ENCODE results near the gene MOBP.
A peak's percentile ranks its signal among the peaks of the same experiment; 100 is the strongest.

Gene MOBP

DNA sequence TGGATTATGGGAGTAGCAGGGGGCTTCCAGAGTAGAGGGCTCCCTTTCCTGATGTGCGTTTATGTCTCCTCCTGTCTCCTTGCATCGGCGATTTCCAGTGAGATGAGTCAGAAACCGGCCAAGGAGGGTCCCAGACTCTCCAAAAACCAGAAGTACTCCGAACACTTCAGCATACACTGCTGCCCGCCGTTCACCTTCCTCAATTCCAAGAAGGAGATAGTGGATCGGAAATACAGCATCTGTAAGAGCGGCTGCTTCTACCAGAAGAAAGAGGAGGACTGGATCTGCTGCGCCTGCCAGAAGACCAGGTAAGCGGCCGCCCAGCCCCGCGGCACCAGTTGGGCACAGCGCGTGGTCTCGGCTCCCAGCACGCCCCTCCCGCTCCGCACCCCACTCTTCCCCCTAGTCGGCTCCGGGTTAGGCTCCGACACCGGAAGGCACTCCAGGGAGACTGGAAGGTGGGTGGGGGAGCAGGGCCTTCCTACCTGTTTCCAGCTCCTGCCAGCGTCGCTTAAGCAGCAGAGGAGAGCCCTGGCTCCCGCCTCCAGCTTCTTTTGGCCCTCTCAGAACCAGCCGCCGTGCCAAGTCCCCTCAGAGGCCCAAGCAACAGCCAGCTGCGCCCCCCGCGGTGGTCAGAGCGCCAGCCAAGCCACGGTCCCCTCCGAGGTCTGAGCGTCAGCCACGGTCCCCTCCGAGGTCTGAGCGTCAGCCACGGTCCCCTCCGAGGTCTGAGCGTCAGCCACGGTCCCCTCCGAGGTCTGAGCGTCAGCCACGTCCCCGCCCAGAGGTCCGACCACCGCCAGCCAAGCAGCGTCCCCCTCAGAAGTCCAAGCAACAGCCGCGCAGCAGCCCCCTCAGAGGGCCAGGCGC is 34.7 kb downstream of the MOBP start:
- no peak for FAIRE-seq

DNA sequence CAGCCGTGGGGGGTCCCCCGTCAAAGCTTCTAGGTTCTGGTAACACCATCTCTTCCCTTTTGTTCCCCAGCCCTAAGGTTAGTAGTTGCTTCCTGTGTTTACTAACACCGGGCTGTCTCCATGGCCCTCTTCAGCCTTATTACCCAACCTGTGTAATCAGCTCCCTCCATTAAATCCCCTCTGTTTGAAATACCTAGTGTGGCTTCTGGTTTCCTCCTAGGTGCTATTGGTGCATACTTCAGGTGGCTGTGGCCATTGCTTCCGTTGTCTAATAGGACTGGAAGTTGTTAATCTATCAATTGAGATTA is 35.3 kb downstream of the MOBP start:
- FAIRE-seq: no peak

DNA sequence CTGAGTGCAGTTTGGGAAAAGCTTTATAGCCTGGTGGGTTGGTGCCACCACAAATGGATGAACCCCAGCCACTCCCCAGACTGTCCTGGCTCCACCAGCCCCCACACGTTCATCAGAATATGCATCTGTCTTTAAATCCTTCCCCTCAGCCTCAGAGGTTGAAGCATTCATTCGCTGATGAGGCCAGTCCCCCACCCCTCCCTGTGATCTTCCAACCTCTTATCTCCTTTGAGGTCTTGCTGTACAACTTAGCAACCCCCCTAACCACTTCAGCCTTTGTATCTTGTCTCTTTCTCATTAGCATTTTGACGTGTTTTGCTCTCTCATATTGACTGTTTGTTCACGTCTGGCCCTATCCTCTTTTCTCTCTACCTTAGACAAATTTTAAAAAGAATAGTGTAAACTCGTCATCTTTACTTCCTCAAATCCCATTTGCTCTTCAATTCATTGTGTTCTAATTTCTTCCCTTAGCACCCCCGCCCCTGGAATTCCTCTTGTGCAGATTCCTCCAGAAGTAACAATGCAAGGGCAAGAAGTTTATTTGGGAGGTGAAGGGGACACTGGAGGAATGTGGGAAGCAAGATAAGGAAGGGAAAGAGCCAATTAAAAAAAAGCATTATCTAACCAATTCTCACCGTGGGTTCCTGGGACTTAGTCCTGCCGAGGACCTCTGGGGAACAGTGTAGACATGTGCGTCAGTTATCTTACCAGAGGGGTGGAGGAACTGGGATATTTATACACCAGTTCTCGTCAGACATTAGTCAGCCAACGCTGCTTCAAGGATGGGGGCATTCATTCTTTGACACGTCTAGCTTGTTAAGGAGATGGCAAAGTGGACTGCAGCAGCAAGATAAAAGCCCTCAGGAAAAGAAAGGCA is 38.6 kb downstream of the MOBP start:
- no peak for FAIRE-seq

DNA sequence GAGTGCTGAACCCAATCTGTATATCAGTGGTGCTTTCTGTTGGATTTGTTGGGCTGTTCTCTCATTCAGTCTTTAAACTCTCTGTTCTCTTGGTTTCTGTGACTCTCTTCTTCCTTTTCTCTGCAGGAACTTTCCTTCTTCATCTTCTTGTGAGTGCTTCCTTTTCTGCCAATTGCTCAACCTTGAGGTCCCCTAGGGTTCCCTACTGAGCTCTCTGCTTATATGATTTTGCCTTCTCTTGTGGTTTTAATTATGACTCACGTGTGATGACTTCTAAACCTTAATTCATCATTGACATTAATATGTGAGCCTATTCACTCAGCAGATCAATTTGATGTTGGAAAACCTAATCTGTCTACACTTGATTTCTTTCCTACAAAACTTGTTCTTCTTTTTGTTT is 39.4 kb downstream of the MOBP start:
- no peak for FAIRE-seq

DNA sequence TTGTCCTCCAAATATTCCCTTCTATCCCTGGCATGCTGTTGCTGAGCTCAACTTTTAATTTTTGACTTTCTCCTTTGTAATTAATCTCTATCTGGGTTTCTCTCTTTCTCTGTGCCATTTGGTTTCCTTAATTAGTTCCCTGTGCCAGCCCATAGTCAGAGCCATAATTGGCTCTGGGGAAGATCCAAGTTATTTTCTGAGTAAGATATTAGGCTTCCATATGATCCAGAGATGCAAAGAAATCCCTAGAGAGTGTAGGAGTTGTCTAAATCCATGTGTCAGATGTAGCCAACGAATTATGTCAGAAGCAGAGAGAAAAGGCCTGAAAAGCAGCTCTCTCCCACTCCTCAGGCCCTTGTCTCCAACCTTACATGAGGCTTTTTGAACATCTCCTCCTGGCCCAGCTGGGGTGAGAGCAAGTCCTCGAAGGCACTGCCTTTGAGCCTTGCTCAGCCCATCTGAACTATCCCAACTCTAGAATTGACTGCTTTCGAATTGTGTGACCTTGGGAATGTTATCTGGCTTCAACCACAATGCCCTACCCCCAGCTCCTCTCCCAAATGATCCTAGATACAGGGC is 46.4 kb downstream of the MOBP start:
- no peak for FAIRE-seq

DNA sequence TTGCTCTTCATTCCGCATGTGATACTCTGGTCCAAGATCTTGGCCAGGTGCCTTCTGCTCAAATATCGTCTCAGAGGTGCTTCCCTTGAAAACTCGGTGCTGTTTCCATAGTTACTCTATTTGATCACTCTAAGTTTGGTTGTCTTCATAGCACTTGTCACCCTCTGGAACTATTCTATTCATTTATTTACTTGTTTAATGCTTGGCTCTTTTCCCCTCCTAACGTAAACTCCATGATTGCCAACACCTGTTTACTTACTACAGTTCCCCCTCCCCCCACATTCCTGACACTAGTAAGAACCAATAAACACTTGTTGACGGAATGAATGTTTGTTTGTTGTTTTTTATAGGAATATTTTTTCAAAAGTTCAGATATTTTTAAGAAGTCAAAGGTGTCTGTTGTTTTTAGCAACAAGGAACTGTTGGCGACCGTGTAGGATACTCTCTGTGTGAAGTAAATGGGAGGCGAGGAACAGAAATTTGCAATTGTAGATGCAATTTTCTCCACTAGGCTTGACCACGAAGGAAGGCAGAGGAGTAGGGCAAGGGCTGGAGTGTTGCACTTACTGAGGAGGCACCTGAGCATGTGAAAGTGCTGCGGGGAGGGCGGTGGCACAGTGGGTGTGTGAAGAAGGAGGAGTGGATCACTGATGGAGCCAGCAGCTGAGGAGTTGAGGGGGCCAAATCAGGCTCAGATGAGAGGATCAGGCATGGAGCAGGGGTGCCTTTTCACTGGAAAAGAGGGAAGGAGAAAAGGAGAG is 48.4 kb downstream of the MOBP start:
- FAIRE-seq: no peak

DNA sequence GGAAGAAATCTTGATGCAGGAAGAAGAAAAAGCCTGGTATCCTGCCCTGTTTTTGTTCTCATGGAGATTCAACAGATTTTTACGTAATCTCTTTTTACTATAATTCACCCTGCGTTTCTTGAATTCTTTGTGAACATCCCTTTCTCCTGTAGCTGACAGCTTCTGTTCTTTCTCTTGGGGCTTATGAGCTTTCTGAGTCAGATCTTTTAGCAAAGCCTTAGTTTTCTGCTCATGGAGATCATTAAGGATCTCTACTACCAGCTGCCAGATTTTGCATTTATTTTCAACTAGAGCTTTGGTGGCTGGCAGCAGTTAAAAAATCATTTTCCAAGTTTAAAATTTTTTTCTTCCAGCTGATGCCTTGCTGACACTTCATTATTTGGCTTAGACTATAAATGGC is 51.6 kb downstream of the MOBP start:
- FAIRE-seq: no peak

DNA sequence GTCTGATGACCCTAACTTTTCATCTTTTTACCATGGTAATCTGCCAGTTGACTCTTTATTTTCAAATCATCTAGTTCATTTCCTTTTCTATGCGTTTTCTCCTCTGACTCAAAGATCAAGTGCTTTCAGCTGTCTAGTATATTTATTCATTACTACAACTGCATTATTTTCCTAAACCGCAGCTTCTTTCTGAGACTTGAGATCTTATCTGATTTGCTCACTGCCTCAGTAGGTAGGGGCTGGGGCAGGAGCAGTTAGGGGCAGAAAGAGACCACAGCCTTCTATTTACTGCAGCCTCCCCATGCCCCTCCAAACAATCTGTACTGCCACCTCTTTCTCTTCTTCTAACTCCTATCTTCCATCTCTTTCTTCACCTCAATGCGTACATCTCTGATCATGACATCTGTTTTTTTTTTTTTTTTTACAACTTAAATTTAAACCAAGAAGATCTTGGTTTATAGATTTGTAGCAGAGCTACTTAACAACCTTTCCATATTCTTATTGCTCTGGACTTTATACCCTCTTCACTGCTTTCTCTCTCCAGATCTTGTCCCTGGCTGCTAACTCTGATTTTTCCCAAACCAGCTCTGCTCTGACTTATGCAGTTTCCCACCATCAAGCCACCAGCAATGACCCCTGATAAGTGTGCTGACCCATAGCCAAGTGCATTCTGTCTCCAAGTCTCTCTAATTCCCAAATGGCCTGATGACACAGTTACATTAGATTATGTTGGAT is 52.2 kb downstream of the MOBP start:
- FAIRE-seq: no peak

DNA sequence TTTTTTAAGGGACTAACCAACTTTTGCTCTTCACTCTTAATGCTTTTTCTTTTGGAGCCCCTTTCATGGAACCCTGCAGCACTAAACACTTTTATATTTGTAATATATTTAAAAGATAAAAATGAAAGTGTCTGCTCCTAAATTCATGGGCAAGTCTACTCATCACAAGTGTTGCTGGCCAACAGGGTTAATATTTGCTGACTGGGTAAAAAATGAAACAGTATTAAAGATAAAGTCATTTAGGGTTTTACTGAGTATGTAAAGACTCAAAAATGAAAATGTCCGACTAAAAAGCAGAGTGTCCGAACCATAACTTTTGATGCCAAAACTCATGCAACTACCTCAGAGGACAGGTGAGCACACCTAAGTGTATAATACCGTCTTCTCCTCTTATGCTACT is 54.0 kb downstream of the MOBP start:
- no peak for FAIRE-seq

DNA sequence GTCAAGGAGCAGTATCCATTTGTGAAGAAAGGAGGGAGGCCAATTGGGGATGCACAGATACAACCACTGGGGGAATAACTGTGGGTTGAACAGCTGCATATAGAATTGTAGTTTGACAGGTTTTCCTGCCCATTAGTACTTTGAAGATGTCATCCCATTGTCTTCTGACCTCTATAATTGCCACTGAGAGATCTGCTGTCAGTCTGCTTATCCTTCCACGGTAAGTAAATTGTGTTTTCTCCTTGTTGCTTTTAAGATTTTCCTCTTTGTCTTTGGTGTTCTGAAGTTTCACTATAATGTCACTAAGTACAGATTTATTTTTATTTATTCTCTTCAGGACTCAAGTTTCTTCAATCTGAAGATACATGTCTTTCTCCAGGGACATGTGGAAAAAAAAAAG is 56.6 kb downstream of the MOBP start:
- no peak for FAIRE-seq

DNA sequence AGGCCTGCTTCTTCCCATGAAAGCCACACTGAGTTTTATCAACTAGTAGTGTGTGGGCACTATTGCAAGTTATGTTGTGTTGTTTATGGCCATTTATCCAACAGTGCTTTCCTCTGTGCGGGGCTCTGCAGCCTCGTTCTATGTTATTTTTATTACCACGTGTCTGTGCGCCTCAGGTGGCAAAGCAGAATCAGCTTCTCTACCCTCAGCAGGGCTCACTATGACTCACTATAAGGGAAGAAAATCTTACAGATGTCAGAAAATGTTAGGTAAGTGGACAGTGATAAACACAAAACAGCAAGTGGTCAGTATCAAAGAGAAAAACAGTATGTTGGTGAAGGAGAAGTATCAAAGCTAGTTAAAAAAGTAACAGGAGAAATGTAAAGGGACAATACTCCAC is 61.4 kb downstream of the MOBP start:
- no peak for FAIRE-seq

DNA sequence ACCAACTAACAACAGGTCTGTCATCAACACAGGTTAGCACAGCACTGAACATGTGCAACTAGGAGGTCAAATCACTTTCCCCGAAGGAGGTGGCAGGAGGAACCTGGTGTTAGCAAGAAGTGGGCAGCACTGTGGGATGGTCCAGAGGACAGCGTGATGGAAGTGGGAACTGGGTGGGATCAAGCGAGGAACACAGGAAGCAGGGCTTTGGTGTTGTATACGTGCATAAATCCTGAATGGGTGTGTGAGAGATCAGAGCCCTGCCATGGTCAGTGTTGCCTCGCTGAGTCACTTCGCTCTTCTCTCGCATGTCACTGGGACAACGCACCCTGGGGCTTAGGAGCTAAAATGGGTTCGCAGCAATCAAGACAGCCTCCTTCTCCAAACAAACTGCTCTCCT is 62.1 kb downstream of the MOBP start:
- FAIRE-seq: no peak

DNA sequence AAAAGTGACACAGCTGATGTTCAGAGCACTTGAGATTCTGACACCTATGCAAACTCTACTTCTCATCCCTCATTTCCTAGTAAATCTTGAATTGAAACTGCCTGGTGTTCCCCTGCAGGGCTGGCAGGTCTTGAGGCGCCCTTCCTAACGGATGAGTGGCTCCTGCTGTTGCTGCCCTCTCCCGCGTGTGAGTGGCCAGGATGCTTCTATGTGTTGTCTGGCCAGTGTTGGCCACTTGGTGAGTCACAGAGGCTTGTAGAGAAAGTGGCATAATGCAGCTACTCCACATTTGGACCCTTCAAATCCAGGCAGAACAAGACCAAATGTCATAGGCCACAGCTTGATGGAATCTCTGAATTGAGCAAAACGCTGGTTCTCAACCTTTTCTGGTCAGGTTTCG is 63.6 kb downstream of the MOBP start:
- FAIRE-seq: no peak

DNA sequence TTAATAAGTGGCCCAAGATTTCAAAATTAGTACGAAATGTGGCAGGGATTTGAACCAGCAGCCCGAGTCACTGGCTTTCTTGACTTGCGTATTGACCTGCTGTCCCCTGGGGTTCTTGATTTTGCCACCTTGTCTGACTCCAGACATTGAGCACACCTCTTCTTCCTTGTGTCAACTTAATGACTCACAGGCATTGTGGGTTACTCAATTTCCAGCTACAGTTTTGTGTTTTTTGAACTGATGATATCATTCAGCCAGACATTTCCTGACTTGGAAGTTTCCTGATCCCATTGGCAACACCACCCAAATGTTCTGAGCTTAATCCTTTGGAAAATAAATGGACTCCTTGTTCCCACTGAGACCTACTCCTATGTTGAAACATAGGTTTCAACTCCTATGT is 64.2 kb downstream of the MOBP start:
- no peak for FAIRE-seq

DNA sequence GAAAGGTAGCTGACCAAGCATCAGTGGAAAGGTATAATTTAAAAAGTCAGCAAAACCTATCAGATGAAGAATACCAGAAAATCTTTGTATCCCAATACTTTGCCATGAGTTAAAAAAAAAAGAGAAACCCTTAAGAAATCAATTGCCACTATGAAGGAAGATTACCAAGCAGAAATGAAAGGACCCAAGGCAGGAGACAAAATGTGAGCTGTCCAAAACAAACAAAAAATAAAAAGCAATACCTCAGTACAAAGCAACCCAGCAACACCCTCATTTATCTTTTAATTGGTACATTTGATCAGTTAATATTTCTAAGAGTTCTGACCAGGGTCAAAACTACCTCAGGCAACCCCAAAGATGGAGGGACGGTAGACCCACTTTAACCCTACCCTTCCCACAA is 65.3 kb downstream of the MOBP start:
- no peak for FAIRE-seq

DNA sequence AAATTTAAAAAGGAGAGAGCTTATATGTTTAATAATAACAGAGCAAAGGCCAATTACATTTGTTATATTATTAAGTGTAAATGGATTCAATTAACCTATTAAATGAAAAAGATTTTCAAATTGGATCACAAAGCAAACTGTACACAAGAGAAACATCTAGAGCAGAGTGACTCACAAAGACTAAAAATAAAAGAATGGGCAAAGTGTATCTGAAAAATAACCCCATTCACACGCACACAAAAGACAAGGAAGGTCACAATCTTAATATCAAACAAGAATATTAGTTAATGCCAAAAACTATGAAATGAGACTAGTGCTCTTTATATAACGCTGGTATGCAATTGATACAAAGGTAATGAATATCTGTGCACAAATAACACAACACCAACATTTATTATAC is 65.7 kb downstream of the MOBP start:
- FAIRE-seq: no peak

DNA sequence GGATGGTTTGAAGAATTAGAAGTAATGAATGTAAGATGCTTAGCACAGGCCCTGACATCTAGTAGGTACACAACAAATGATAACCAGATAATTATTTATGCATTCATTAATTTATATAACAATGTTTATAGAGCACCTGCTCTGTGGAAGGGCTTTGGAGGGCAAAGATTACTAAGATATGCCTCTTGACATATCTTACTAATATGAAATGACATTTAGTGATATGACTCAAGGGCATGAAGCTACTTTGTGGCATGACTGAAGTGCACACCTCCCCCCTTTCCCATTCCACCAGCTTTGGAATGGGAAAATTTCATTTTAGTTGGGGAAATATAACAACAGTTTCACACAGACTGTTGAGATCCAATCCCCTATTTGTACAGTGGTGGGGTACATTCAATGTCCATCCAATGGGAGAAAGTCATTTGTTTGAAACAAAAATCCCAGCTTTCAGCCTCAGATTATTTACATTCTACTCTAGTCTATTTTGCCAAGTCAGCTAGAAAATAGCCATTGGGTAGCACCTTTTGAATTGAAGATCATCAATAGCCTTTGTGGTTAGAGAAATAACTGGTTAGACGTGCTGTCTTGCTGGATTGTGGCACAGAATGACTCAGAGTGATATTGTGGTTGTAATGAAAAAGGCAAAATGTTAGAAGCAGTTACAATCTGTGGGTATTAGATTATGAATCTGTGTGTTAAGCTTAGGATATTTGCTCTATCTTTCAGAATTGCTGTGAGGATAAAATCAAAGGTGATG is 72.9 kb downstream of the MOBP start:
- no peak for FAIRE-seq

DNA sequence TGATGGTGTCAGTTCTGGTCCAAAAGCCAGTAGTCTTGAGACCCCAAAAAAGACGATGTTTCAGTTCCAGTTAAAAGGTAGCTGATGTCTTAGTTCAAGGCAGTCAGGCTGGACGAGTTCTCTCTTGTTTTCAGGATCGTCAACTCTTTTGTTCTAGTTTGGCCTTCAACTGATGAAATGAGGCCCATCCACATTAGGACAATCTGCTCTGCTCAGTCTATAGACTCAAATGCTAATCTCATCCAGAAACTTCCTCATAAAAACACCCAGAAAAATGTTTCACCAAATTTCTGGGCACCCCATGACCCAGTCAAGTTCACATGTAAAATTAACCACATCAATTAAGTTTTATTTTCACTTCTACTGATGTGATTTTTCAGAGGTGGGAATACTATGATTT is 74.0 kb downstream of the MOBP start:
- FAIRE-seq: no peak

DNA sequence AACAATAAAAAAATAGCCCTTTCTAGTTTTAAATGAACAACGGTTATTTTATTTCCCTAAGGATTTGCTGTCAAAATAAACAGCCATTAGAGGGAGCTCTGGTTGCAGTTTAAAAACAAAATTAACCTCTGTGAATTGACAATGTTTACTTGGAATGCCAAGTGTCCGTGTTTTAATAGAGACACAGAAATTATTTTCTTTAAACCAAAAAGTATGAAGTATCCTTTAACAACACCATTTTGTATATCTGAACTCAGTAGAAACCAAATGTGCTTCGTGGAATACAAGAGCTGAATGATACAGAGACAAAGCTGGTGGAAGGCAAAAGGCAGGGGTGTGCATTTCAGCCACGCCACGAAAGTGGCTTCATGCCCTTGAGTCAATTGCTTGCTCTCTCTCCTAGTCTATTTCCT is 74.4 kb downstream of the MOBP start:
- peak; percentile 76 for FAIRE-seq

DNA sequence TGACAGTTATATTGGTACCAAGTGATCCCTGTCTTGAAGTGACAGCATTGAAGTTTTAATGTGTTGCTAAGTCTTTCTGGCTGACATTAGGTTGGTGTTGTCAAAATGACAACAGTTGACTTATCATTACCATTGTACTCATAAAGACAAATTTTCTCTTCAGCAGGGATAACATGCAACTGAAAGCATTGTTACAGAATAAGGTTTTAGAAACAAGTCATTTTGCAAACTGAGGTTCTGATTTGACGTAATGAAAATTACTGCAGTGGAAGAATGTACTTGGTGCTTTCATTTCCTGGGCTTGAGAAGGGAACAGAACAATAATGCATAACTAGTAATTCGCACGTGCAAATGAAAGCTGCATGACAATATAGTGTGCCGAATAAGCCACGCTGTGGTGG is 75.1 kb downstream of the MOBP start:
- FAIRE-seq: no peak

DNA sequence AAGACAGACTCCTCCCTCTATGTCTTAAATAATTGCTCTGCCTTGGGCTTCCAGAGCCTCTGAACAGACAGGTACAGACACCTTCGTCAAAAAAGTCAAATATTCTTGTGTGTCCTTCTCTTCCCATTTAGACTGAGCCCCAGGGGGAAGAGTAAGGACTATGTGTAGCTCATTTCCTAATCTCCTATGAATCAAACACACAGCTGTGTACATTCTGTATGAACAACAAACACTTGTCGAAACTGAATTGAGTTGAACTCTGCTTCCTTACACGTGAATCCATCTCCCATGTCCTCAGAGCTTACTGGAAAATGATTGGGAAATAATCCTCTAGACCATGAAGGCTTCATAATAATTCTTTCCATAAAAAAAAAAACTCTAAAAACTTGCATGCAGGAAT is 80.8 kb downstream of the MOBP start:
- no peak for FAIRE-seq
